T-helper 1 cell treated with Interleukin-12 subunit alpha and Interleukin-12 subunit beta and Interleukin-4 antibody, amounts not matched to agents 30 μg/mL and 1 μg/mL, for 36 hours (primary cell): ENCODE results near the gene LAMA5.

Experiments
- H3K27ac Mint-ChIP-seq: one replicate; pipeline ENCODE4 v1.8.0; 2021; ENCODE audit warnings: mild to moderate bottlenecking, mixed read lengths
- H3K27me3 Mint-ChIP-seq: one replicate; pipeline ENCODE4 v1.8.0; 2021; ENCODE audit warnings: low read depth, mixed read lengths
- H3K36me3 Mint-ChIP-seq: one replicate; pipeline ENCODE4 v1.8.0; 2021; ENCODE audit warnings: low read depth, mixed read lengths
- H3K4me1 Mint-ChIP-seq: one replicate; pipeline ENCODE4 v1.8.0; 2021; ENCODE audit warnings: low read depth, mixed read lengths
- H3K4me3 Mint-ChIP-seq: one replicate; pipeline ENCODE4 v1.8.0; 2021; ENCODE audit warnings: mild to moderate bottlenecking, moderate library complexity, mixed read lengths
- H3K9me3 Mint-ChIP-seq: one replicate; pipeline ENCODE4 v1.8.0; 2021; ENCODE audit warnings: mixed read lengths

The LAMA5 gene

GRCh38 chr20:62266851-62267250 lies 100.3 kb downstream of the LAMA5 start:
- H3K4me3 Mint-ChIP-seq: no peak overlapping the region
- no peaks in the 10 kb centered on the region for H3K4me1 Mint-ChIP-seq
- H3K36me3 Mint-ChIP-seq: peaks cover 13% of the 10 kb centered on the region
- H3K9me3 Mint-ChIP-seq: no peaks in the 10 kb centered on the region
- no peak overlapping the region for H3K27ac Mint-ChIP-seq
- H3K27me3 Mint-ChIP-seq: no peaks in the 10 kb centered on the region

DNA sequence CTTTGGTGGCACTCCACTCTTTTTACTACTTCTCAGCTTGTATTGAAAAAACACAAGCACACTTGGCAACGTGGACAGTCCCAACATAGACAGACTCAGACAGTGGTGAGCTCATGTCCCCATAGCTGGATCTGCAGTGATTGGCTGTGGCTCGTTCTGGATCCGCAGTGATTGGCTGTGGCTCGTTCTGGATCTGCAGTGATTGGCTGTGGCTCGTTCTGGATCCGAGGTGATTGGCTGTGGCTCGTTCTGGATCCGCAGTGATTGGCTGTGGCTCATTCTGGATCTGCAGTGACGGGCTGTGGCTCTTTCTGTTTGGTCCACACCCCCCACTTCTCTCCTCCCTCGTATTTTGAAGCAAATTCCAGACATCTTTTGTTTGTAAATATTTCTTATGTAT lies 100.8 kb downstream of the LAMA5 start:
- H3K4me3 Mint-ChIP-seq: no peak overlapping the region
- H3K27me3 Mint-ChIP-seq: no peaks in the 10 kb centered on the region
- no peaks in the 10 kb centered on the region for H3K9me3 Mint-ChIP-seq
- H3K27ac Mint-ChIP-seq: no peak overlapping the region
- no peaks in the 10 kb centered on the region for H3K4me1 Mint-ChIP-seq
- H3K36me3 Mint-ChIP-seq: peaks cover 13% of the 10 kb centered on the region

DNA sequence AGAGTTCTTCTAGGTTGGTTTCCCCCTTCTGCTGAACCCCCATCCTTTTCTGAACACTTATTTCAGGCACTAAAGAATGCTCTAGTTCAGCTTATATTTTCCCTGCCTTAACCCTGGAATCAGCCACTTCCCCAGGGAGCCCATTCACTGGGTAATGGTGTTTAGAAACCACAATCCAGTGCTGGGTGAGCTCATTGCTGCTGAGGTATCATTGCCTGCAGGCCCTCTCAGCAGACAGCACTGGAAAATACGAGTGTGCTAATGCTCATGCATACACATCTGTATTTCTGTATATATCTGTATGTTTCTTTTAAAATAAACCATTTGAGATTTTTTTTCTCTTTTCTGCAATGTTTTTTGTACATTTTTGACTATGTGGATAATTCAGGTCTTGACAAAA lies 101.7 kb downstream of the LAMA5 start:
- no peaks in the 10 kb centered on the region for H3K9me3 Mint-ChIP-seq
- H3K4me1 Mint-ChIP-seq: no peaks in the 10 kb centered on the region
- no peaks in the 10 kb centered on the region for H3K27me3 Mint-ChIP-seq
- H3K4me3 Mint-ChIP-seq: no peak overlapping the region
- H3K36me3 Mint-ChIP-seq: peaks cover 13% of the 10 kb centered on the region
- H3K27ac Mint-ChIP-seq: no peak overlapping the region

DNA sequence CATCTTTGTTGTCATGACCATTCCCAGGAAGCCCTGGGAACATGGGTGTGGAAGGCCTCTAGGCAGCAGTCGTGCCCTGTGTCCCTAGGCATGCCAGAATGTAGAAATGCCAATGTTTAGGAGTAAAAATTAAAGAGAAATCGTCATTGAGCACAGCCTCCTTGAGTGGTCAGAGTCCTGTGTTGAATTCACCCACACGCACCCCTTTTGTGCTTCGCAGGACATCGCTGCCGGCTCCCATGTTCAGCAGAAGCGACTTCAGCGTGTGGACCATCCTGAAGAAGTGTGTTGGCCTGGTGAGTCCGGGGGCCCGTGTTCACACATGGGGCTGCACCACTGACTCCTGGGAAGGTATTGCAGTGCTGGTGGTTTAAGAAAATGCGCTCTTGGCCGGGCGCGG lies 103.7 kb downstream of the LAMA5 start:
- Mint-ChIP-seq H3K4me1 (no peaks in the 10 kb centered on the region), H3K9me3 (no peaks in the 10 kb centered on the region), H3K36me3 (peaks cover 15% of the 10 kb centered on the region), H3K27me3 (no peaks in the 10 kb centered on the region), H3K4me3 (no peak overlapping the region), H3K27ac (no peak overlapping the region)

DNA sequence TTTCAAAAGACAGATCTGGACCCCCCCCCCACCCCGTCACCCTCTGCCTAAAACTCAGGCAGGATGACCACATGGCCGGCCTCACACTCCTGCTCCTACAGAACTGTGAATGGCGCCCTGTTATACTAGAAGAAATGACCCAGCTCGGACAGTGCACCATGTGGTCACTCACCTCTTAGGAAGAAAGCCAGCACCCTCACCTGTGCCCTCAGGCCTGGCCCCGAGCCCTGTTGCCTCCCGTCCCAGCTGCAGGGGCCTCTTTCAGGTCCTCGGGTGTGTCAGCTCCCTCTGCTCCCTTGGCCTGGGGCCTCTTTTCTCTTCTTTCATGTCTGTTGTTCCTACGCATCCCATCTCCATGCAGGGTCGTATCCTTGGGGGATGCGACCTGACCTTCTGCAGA lies 105.0 kb downstream of the LAMA5 start:
- Mint-ChIP-seq H3K9me3 (no peaks in the 10 kb centered on the region), H3K4me3 (no peak overlapping the region), H3K4me1 (no peaks in the 10 kb centered on the region), H3K36me3 (peaks cover 15% of the 10 kb centered on the region), H3K27ac (no peak overlapping the region), H3K27me3 (no peaks in the 10 kb centered on the region)

DNA sequence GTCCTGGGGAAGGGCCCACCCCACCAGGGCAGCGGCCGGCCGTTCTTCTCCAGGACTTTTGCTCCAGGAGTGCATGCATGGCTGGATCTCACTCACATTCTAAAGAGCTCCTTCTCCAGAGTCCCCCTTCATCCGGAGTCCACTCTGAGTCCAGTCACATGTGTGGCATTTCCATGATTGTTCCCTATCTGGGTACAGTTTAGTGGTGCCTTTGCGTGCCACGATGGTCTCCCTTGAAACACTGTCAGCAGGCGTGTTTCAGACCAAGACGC lies 107.9 kb downstream of the LAMA5 start:
- no peaks in the 10 kb centered on the region for H3K27me3 Mint-ChIP-seq
- no peak overlapping the region for H3K27ac Mint-ChIP-seq
- H3K4me1 Mint-ChIP-seq: no peaks in the 10 kb centered on the region
- H3K4me3 Mint-ChIP-seq: no peak overlapping the region
- peaks cover 9% of the 10 kb centered on the region for H3K36me3 Mint-ChIP-seq
- H3K9me3 Mint-ChIP-seq: no peaks in the 10 kb centered on the region
